IMR-90 (cell line): ENCODE data around the gene PTPN4.

Experiments
- CEBPB ChIP-seq: IDR thresholded peaks from 2 replicates; pipeline ENCODE4 v1.6.1; 2012; ENCODE audit warnings: low read depth, low read length, improper control_type of control experiment
- CHD1 ChIP-seq: IDR thresholded peaks from 2 replicates; pipeline ENCODE4 v1.6.1; 2012; ENCODE audit warnings: low read depth, low read length, improper control_type of control experiment
- MAZ ChIP-seq: IDR thresholded peaks from 2 replicates; pipeline ENCODE4 v1.6.1; 2012; ENCODE audit warnings: low read depth, mild to moderate bottlenecking, low read length, improper control_type of control experiment, moderate library complexity, borderline replicate concordance
- NFE2L2 ChIP-seq: fragments of 150-350 bp; IDR thresholded peaks from 2 replicates; pipeline ENCODE4 v1.6.1; 2016; ENCODE audit warnings: low read depth, mild to moderate bottlenecking, low read length
- POLR2A ChIP-seq: IDR thresholded peaks from 2 replicates; pipeline ENCODE4 v1.6.1; 2012; ENCODE audit warnings: mild to moderate bottlenecking, low read depth, low read length
- RAD21 ChIP-seq: IDR thresholded peaks from 2 replicates; pipeline ENCODE4 v1.6.1; 2012; ENCODE audit warnings: low read length, improper control_type of control experiment
- RFX5 ChIP-seq: IDR thresholded peaks from 2 replicates; pipeline ENCODE4 v1.8.0; 2012; ENCODE audit warnings: low read depth, mild to moderate bottlenecking, low read length, moderate library complexity
- TF ChIP-seq, protein P1 (sequence below): conservative IDR thresholded peaks from 2 replicates; pipeline ENCODE4 v1.5.1; 2012; ENCODE audit warnings: mild to moderate bottlenecking, low read depth, low read length, improper control_type of control experiment
- TF ChIP-seq, protein P2 (sequence below): fragments of 150-350 bp; IDR thresholded peaks from 2 replicates; pipeline ENCODE4 v1.6.1; 2017; ENCODE audit warnings: mild to moderate bottlenecking, antibody characterized with exemption, low read length, low read depth

DNA sequence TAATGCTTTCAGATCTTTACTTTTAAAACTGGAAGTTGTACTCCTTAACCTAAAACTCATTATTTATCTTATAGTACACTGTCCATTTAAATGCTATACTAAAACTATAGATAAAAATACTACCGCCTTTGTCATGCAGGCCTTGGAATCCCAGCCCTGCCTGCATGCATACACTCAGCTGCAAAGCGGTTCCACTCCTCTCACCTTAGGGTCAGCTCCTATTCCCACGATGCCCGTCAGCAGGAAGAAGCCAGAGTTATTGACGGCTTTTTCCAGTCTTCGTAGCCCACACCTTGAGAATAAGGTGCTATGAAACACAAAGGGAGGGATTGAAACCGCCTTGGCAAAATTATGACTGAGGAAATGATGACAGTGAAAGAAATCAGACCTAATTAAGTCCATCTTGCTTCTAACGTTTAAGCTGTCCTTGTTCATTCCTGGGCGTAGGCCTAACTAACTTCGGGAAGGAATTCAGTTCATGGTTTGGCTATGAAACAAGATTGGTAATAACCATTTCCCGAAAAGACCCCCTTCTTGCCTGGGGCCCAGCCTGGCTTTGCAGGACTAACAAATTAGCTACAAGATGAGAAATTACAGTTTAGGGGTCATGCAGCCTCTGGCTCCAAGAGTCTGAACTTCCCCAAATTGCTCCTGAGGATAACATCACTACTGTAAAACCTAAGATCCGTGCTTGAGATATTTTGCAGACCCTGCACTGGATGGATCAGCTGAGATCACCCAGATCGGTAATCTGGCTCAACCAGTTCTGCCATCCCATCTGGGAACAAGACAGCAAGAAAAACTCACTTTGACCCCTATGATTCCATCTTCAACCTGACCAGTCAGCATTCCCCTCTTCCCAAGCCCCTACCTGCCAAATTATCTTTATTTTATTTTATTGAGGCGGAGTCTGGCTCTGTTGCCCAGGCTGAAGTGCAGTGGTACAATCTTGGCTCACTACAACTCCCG is 270.2 kb downstream of the PTPN4 start:
- TF ChIP-seq, protein P1, sequence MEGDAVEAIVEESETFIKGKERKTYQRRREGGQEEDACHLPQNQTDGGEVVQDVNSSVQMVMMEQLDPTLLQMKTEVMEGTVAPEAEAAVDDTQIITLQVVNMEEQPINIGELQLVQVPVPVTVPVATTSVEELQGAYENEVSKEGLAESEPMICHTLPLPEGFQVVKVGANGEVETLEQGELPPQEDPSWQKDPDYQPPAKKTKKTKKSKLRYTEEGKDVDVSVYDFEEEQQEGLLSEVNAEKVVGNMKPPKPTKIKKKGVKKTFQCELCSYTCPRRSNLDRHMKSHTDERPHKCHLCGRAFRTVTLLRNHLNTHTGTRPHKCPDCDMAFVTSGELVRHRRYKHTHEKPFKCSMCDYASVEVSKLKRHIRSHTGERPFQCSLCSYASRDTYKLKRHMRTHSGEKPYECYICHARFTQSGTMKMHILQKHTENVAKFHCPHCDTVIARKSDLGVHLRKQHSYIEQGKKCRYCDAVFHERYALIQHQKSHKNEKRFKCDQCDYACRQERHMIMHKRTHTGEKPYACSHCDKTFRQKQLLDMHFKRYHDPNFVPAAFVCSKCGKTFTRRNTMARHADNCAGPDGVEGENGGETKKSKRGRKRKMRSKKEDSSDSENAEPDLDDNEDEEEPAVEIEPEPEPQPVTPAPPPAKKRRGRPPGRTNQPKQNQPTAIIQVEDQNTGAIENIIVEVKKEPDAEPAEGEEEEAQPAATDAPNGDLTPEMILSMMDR = no peak
- no peak for TF ChIP-seq POLR2A
- no peak for TF ChIP-seq RAD21
- no peak for TF ChIP-seq MAZ
- TF ChIP-seq, protein P2, sequence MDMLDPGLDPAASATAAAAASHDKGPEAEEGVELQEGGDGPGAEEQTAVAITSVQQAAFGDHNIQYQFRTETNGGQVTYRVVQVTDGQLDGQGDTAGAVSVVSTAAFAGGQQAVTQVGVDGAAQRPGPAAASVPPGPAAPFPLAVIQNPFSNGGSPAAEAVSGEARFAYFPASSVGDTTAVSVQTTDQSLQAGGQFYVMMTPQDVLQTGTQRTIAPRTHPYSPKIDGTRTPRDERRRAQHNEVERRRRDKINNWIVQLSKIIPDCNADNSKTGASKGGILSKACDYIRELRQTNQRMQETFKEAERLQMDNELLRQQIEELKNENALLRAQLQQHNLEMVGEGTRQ = no peak
- TF ChIP-seq RFX5 = no peak
- TF ChIP-seq CHD1 = no peak
- no peak for TF ChIP-seq NFE2L2
- no peak for TF ChIP-seq CEBPB
